Mucosa of descending colon (tissue), 3 donors: ENCODE results near the gene CEP250. TPM values are rescaled to one million over a fixed set of nuclear protein-coding genes. Genes with fewer than 3 reads are reported as not detected.
A peak's percentile ranks its signal among the peaks of the same experiment; 100 is the strongest.
"Not testable (repeated sequence)": the region's sequence is repeated elsewhere in the genome, so short reads cannot be mapped to it uniquely, and the experiment has no call there.

Experiments used
- ATAC-seq: fragments of 200-7000 bp; cut with Tn5 transposase; one replicate; pipeline ENCODE4 v1.9.1; 2020; ENCODE audit warnings: mild to moderate bottlenecking, moderate library complexity
- DNase-seq, 3 donors: peaks; one replicate each; pipeline ENCODE4 v3.0.0-alpha.2; 2020
- H3K36me3 ChIP-seq: fragments of 200-600 bp; one replicate; pipeline ENCODE4 v1.8.0; 2021; ENCODE audit warnings: low read depth, mild to moderate bottlenecking
- H3K4me1 ChIP-seq: fragments of 200-600 bp; one replicate; pipeline ENCODE4 v1.8.0; 2021; ENCODE audit warnings: low read depth, mild to moderate bottlenecking
- H3K4me3 ChIP-seq: fragments of 200-600 bp; one replicate; pipeline ENCODE4 v1.8.0; 2021; ENCODE audit warnings: mild to moderate bottlenecking
- H3K9me3 ChIP-seq: fragments of 200-600 bp; one replicate; pipeline ENCODE4 v1.8.0; 2021; ENCODE audit warnings: mild to moderate bottlenecking
- intact Hi-C, 2 donors: fragments of 100-400 bp; cut with DNase I in 1 of 2; cut with micrococcal nuclease in 1 of 2; formaldehyde crosslinking; loops; one replicate each; pipeline versions ENCODE4 v1.11.0 to v1.11.1; 2022; cut with DNase I, micrococcal nuclease
- total RNA-seq, 3 donors: library from RNA; stranded (reverse); fragmentation: NEBNext Ultra II Directional in 2 of 3; extraction: Animal tissue kit (Norgen Biotek cat#: 25700) in 2 of 3; gene quantifications; one replicate each; pipeline versions ENCODE4 v1.2.1 to v1.2.4, GENCODE V29; 2021 to 2023
- TF ChIP-seq, protein P1 (sequence below): fragments of 200-600 bp; IDR thresholded peaks from one replicate; pipeline ENCODE4 v1.8.0; 2022; ENCODE audit warnings: antibody characterized with exemption, mild to moderate bottlenecking
- donor health status: DM: no; HTN: no; CAD: no; lungs with moderate emphysema.
- donor health status: DM: no; HTN: no; CAD: no.
- donor health status: DM: no; HTN: yes; CAD: no.

CEP250 gene
- total RNA-seq, 3 donors from 2014 or later, result 18.1 to 37.8 (median 27.3) TPM

DNA sequence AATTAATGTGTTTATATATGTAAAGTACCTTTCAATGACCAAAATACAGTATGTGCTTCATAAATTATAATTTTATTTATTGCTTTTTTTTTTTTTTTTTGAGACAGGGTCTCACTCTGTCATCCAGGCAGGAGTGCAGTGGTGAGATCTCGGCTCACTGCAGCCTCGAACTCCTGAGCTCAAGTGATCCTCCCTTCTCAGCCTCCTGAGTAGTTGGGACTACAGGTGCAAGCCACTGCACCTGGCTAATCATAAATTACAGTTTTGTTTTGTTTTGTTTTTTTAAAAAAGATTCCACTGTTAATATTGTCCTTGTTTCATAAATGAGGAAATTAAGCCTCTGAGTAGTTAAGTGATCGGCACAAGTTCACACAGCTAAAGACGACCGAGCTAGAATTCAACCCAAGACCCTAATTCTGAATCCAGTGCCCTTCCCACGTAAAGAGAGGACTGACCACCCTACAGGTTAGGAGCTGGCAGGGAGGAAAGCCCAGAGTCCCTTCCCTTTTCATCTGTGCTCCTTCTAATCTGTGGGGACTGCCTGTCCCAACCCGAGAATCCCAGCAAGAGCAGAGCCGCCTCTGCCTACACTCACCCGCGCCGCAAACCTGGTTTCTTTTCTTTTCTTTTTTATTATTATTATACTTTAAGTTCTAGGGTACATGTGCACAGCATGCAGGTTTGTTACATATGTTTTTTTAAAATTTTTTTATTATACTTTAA lies 8.9 kb upstream of the CEP250 start:
- H3K9me3 ChIP-seq, result no peaks in the 10 kb centered on the region
- ATAC-seq (peak; percentile 21), DNase-seq (no peak)
- intact Hi-C loops, result loop anchor here in 1 of 2 donors (5.0 kb wide), 1 partner anchor 144 kb away; no protein-coding TSS in a partner anchor
- TF ChIP-seq, protein P1, sequence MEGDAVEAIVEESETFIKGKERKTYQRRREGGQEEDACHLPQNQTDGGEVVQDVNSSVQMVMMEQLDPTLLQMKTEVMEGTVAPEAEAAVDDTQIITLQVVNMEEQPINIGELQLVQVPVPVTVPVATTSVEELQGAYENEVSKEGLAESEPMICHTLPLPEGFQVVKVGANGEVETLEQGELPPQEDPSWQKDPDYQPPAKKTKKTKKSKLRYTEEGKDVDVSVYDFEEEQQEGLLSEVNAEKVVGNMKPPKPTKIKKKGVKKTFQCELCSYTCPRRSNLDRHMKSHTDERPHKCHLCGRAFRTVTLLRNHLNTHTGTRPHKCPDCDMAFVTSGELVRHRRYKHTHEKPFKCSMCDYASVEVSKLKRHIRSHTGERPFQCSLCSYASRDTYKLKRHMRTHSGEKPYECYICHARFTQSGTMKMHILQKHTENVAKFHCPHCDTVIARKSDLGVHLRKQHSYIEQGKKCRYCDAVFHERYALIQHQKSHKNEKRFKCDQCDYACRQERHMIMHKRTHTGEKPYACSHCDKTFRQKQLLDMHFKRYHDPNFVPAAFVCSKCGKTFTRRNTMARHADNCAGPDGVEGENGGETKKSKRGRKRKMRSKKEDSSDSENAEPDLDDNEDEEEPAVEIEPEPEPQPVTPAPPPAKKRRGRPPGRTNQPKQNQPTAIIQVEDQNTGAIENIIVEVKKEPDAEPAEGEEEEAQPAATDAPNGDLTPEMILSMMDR, result no peak
- no peaks in the 10 kb centered on the region for H3K36me3 ChIP-seq
- H3K4me1 ChIP-seq, result no peaks in the 10 kb centered on the region
- H3K4me3 ChIP-seq, result no peak overlapping the region

DNA sequence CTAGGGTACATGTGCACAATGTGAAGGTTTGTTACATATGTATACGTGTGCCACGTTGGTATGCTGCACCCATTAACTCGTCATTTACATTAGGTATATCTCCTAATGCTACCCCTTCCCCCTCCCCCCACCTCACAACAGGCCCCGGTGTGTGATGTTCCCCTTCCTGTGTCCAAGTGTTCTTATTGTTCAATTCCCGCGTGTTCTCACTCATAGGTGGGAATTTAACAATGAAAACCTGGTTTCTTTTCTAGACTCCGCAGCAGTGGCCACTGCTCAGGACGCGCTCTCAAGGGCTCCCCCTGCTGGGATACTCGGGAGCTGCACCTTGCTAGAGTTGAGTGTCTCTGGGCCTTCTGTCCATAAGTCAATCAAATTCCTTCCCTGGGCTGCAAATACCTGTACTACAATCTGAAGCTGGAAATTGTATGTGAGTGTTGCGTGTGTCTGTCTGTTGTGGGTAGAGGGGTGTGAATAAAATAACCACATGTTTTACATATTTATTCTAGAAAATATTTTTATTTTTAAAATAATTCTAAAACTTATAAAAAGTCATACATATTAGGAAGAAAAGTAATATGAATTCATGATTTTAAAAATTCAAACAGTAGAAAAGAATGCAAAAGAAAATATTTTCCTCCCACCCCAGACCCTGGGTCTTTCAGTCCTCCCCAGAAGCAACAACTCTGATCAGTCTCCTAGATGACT lies 8.2 kb upstream of the CEP250 start:
- TF ChIP-seq, protein P1, result peak; percentile 98
- Histone ChIP-seq H3K9me3 (no peaks in the 10 kb centered on the region), H3K4me3 (no peak overlapping the region), H3K4me1 (no peaks in the 10 kb centered on the region), H3K36me3 (no peaks in the 10 kb centered on the region)
- ATAC-seq (peak; percentile 98), DNase-seq (peak; percentile 83 to 97 (median 95))
- intact Hi-C loops, result loop anchor here in 1 of 2 donors (5.0 kb wide), 1 partner anchor 145 kb away; no protein-coding TSS in a partner anchor

DNA sequence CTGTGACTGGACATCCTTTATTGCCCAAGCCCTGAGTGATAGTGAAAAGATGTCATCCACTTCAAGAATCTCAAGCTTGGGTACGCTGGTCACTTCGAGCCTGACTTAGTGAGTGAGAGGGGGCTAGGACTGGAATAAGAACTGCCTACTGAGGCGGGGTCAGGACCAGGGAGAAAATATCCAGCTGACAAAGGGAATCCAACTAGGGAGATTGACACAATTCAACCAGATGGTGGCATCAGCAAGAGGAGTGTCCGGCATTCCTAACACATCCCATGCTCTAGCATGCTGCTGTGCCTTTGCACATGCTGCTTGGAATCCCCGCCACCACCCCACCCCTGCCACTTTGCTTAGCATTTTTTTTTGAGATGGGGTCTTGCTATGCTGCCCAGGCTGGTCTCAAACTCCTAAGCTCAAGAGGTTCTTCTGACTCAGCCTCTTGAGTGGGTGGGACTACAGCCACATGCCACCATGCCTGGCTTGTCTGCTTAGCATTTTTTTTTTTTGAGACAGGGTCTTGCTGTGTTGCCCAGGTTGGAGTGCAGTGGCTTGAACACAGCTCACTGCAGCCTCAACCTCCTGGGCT lies 6.5 kb upstream of the CEP250 start:
- Histone ChIP-seq H3K36me3 (no peaks in the 10 kb centered on the region), H3K4me1 (peaks cover 1% of the 10 kb centered on the region), H3K4me3 (no peak overlapping the region), H3K9me3 (no peaks in the 10 kb centered on the region)
- ATAC-seq, result no peak
- TF ChIP-seq, protein P1, result no peak
- no peak for DNase-seq
- intact Hi-C loops, result loop anchor here in 1 of 2 donors (5.0 kb wide), 1 partner anchor 147 kb away; no protein-coding TSS in a partner anchor

DNA sequence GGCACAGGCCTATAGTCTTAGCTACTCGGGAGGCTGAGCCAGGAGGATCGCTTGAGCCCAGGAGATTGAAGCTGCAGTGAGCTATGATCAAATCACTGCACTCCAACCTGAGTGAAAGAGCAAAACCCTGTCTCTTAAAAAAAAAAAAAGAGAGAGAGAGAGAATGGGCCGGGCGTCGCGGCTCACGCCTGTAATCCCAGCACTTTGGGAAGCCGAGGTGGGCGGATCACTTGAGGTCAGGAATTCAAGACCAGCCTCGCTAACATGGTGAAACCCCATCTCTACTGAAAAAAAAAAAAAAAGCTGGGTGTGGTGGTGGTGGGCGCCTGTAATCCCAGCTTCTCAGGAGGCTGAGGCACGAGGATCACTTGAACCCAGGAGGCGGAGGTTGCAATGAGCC lies 5.5 kb upstream of the CEP250 start:
- H3K9me3 ChIP-seq, ATAC-seq, H3K4me1 ChIP-seq, H3K36me3 ChIP-seq, DNase-seq, H3K4me3 ChIP-seq: not testable (repeated sequence)
- intact Hi-C loops, result loop anchor here in 1 of 2 donors (5.0 kb wide), 1 partner anchor 148 kb away; no protein-coding TSS in a partner anchor

DNA sequence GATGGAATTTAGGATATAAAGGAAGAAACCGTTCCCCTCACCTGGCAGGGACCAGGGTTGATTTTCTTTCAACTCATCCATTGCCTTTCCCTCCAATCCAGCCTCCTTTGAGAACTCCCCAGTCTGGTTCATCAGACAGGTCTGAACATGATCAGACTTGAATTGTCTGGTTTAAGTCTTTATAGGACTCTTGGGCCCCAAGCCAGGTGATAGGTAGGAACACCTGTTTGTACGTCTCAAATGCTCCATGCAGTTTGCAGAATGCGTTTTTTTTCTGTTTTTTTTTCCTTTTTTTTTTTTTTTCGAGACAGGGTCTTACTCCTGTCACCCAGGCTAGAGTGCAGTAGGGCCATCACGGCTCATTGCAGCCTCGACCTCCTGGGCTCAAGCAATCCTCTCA lies 4.1 kb upstream of the CEP250 start:
- Histone ChIP-seq H3K4me1 (peaks cover 9% of the 10 kb centered on the region), H3K36me3 (no peaks in the 10 kb centered on the region), H3K9me3 (no peaks in the 10 kb centered on the region), H3K4me3 (no peak overlapping the region)
- DNase-seq (peak in 1 of 3 donors; percentile 70), ATAC-seq (no peak)
- intact Hi-C loops, result no loop called here
- TF ChIP-seq, protein P1, result no peak

DNA sequence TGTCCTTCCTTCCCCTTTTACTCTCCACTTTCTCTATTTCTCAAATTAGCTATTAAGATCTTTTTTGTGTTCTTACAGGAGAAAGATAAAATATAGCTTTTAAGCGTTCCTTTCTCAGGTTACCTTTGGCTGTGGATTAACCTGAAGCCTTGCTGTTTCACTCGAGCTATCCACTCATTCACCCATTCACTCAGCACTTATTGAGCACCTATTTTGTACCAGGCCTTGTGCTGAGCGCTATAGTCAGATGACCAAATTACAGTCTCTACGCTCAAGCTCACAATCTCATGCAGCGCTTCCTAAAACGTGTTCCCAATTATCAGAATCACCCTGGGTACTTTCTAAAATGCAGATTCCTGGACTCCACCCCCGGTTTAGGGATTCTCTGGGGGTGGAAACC lies 1.8 kb upstream of the CEP250 start:
- H3K4me3 ChIP-seq, result no peak overlapping the region

DNA sequence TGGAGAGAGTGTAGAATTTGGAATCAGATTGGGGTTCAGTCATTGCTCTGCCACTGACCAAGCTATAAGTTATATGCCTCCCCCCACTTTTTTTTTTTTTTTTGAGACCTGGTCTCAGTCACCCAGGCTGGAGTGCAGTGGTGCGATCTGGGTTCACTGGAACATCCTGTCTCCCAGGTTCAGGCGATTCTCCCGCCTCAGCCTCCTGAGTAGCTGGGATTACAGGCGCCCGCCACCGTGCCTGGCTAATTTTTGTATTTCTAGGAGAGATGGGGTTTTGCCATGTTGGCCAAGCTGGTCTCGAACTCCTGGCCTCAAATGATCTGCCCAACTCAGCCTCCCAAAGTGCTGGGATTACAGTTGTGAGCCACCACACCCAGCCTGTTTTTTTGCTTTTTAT lies 1.3 kb downstream of the CEP250 start:
- DNase-seq, intact Hi-C loops, H3K4me3 ChIP-seq: not testable (repeated sequence)

More for the DNA sequence above, 1.8 kb upstream of the CEP250 start:
- intact Hi-C loops, result no loop called here
- Histone ChIP-seq H3K9me3 (no peaks in the 10 kb centered on the region), H3K36me3 (no peaks in the 10 kb centered on the region), H3K4me1 (peaks cover 10% of the 10 kb centered on the region)
- TF ChIP-seq, protein P1, result no peak
- ATAC-seq, result no peak
- no peak for DNase-seq

DNA sequence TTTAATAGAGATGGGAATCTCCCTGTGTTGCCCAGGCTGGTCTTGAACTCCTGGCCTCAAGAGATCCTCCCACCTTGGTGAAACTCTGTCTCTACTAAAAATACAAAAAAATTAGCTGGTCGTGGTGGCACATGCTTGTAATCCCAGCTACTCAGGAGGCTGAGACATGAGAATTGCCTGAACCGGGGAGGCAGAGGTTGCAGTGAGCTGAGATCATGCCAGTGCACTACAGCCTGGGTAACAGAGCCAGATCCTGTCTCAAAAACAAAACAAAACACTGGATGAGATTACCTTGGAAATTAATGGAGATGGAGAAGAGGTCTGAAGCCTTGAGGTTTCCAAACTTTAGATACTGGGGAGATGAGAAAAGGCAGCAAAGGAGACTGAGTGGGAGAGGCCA lies 2.1 kb downstream of the CEP250 start:
- H3K4me1 ChIP-seq, result peaks cover 10% of the 10 kb centered on the region
- ATAC-seq, intact Hi-C loops, DNase-seq, H3K9me3 ChIP-seq, H3K4me3 ChIP-seq, H3K36me3 ChIP-seq: not testable (repeated sequence)

More for the DNA sequence above, 1.3 kb downstream of the CEP250 start:
- not testable (repeated sequence) for ATAC-seq, H3K9me3 ChIP-seq, H3K36me3 ChIP-seq
- peaks cover 10% of the 10 kb centered on the region for H3K4me1 ChIP-seq
